MCF 10A (cell line): ENCODE results near the gene AKAP13. TPM values are rescaled to one million over a fixed set of nuclear protein-coding genes. Genes with fewer than 3 reads are reported as not detected.

ENCODE experiments used
- Bru-seq: library from RNA; stranded (reverse); fragments of 400-500 nt; gene quantifications from one replicate; lab custom pipeline; 2021; lab: Mats Ljungman, UMichigan
- BruChase-seq, 2 experiments: library from RNA; stranded (reverse); fragments of 400-500 nt; gene quantifications; one replicate each; lab custom pipeline; 2021; lab: Mats Ljungman, UMichigan
- BruUV-seq: library from RNA; stranded (reverse); fragments of 400-500 nt; replicated peaks from 2 replicates; lab custom pipeline; 2021; lab: Mats Ljungman, UMichigan
- CTCF ChIA-PET: fragments of 300-600 bp; sonication (Branson Sonifier 250); formaldehyde crosslinking; extraction: SDS; loops from one replicate; lab custom pipeline; 2021; ENCODE audit warnings: antibody characterized with exemption, inconsistent platforms; lab: Yijun Ruan, JAX
- POLR2A ChIA-PET: fragments of 300-600, 350-650 bp; sonication (Branson Sonifier 250); formaldehyde crosslinking; extraction: SDS; loops from one replicate; lab custom pipeline; 2020; ENCODE audit warnings: antibody characterized with exemption, inconsistent platforms; lab: Yijun Ruan, JAX
- DNase-seq: peaks from one replicate; pipeline ENCODE4 v3.0.0-alpha.2; 2018; ENCODE audit not compliant: unreplicated experiment
- H3K27ac Mint-ChIP-seq: one replicate; pipeline ENCODE4 v1.8.0; 2022; ENCODE audit warnings: mild to moderate bottlenecking, low read depth, mixed read lengths; ENCODE audit not compliant: unreplicated experiment
- H3K27me3 Mint-ChIP-seq: one replicate; pipeline ENCODE4 v1.8.0; 2022; ENCODE audit warnings: mixed read lengths; ENCODE audit not compliant: insufficient read depth, unreplicated experiment
- H3K36me3 Mint-ChIP-seq: one replicate; pipeline ENCODE4 v1.8.0; 2022; ENCODE audit warnings: mild to moderate bottlenecking, moderate library complexity, mixed read lengths; ENCODE audit not compliant: insufficient read depth, unreplicated experiment
- H3K4me1 Mint-ChIP-seq: one replicate; pipeline ENCODE4 v1.8.0; 2022; ENCODE audit warnings: mixed read lengths; ENCODE audit not compliant: insufficient read depth, unreplicated experiment
- H3K4me3 Mint-ChIP-seq: one replicate; pipeline ENCODE4 v1.8.0; 2022; ENCODE audit warnings: mild to moderate bottlenecking, moderate library complexity, mixed read lengths; ENCODE audit not compliant: unreplicated experiment
- H3K9me3 Mint-ChIP-seq: one replicate; pipeline ENCODE4 v1.8.0; 2022; ENCODE audit warnings: mixed read lengths; ENCODE audit not compliant: unreplicated experiment
- CTCF ChIP-seq: fragments of 200-600 bp; IDR thresholded peaks from one replicate; pipeline ENCODE4 v1.8.0; 2022; ENCODE audit warnings: antibody characterized with exemption, mild to moderate bottlenecking; ENCODE audit not compliant: unreplicated experiment
- intact Hi-C: fragments of 100-400 bp; cut with micrococcal nuclease; formaldehyde crosslinking; loops from 2 replicates; pipeline ENCODE4 v1.14.1; 2022
- long read RNA-seq: library from polyadenylated mRNA; stranded (forward); transcript quantifications from one replicate; pipeline ENCODE4 v2.0.0, GENCODE V29; 2022
- total RNA-seq: library from RNA; stranded (reverse); gene quantifications from 2 replicates; pipeline ENCODE4 v1.2.3, GENCODE V29; 2022

The AKAP13 gene
- total RNA-seq (65.7 and 92.9 TPM in 2 replicates), Bru-seq, nascent RNA (percentile 93 among the genes with signal in this experiment), BruChase-seq, experiment 1, labeled RNA remaining after a 6-hour chase (percentile 84 among the genes with signal in this experiment), BruChase-seq, experiment 2, labeled RNA remaining after a 2-hour chase (percentile 86 among the genes with signal in this experiment)
- long read RNA-seq, full-length matches to known transcripts, result 3 of 49 reads
- long read RNA-seq, partial matches to known transcripts, result 8 of 49 reads
- long read RNA-seq, other reads (novel, unspliced or antisense), result 38 of 49 reads

GRCh38 chr15:85380217-85380811, at the start of gene AKAP13:
TSS of gene AKAP13 (plus strand) at chr15:85380603. CDS start at chr15:85485721, 105,118 bp downstream.
- Mint-ChIP-seq H3K4me3 (peak within 1 kb of the TSS; percentile 79), H3K27me3 (no peaks in the 10 kb centered on the region), H3K9me3 (no peaks in the 10 kb centered on the region), H3K27ac (peak within 1 kb of the TSS; percentile 79), H3K4me1 (peaks cover 35% of the 10 kb centered on the region), H3K36me3 (peaks cover 8% of the 10 kb centered on the region)
- DNase-seq, result peak; percentile 99
- BruUV-seq, result no TSS peak
- no peak for TF ChIP-seq CTCF
- ChIA-PET POLR2A (interaction anchor here (0.6 to 7.4 kb wide), 22 partner anchors 9 to 221 kb away, joined by 3 to 94 read pairs (median 6); no protein-coding TSS in a partner anchor), CTCF (interaction anchor here (0.6 to 1.1 kb wide), 2 partner anchors 49 to 465 kb away, joined by 3 to 5 read pairs; no protein-coding TSS in a partner anchor)
- intact Hi-C loops, result loop anchor here (5.0 kb wide), 1 partner anchor 112 kb away; no protein-coding TSS in a partner anchor

GRCh38 chr15:85330901-85331588, 49.4 kb upstream of the AKAP13 start:
- peaks cover 12% of the 10 kb centered on the region for H3K36me3 Mint-ChIP-seq
- H3K27ac Mint-ChIP-seq, result peak overlapping the region; percentile 95
- H3K4me1 Mint-ChIP-seq, result peaks cover 40% of the 10 kb centered on the region
- peak overlapping the region; percentile 58 for H3K4me3 Mint-ChIP-seq
- BruUV-seq, result no TSS peak
- ChIA-PET POLR2A (interaction anchor here (0.6 to 3.6 kb wide), 17 partner anchors 9 to 177 kb away, joined by 3 to 50 read pairs (median 6); partner anchors contain the start of gene AKAP13), CTCF (interaction anchor here (0.5 to 8.6 kb wide), 46 partner anchors 8 to 448 kb away, joined by 3 to 134 read pairs (median 4); partner anchors contain the start of gene AKAP13)
- no peaks in the 10 kb centered on the region for H3K9me3 Mint-ChIP-seq
- peak; percentile 98 for TF ChIP-seq CTCF
- no peaks in the 10 kb centered on the region for H3K27me3 Mint-ChIP-seq
- DNase-seq, result peak; percentile 96
- intact Hi-C loops, result loop anchor here (1.0 to 5.0 kb wide), 5 partner anchors 34 to 174 kb away; no protein-coding TSS in a partner anchor

- TF ChIP-seq CTCF, result no peak
- CTCF ChIA-PET, result interaction anchor here (0.5 to 8.6 kb wide), 42 partner anchors 9 to 447 kb away, joined by 3 to 134 read pairs (median 5); partner anchors contain the start of gene AKAP13
- Mint-ChIP-seq H3K36me3 (peaks cover 12% of the 10 kb centered on the region), H3K4me1 (peaks cover 40% of the 10 kb centered on the region), H3K9me3 (no peaks in the 10 kb centered on the region), H3K27ac (peak overlapping the region; percentile 95), H3K4me3 (peak overlapping the region; percentile 58), H3K27me3 (no peaks in the 10 kb centered on the region)
- no TSS peak for BruUV-seq
- intact Hi-C loops, result loop anchor here (1.0 to 5.0 kb wide), 5 partner anchors 34 to 174 kb away; no protein-coding TSS in a partner anchor
- POLR2A ChIA-PET, result interaction anchor here (0.6 to 3.6 kb wide), 16 partner anchors 9 to 259 kb away, joined by 3 to 50 read pairs (median 6); partner anchors contain the start of gene AKAP13
- peak; percentile 17 for DNase-seq
These were observed 48.6 kb upstream of the AKAP13 start for GRCh38 chr15:85331655-85332285.
